SK-N-SH (cell line): ENCODE measurements around the gene ARHGAP4. TPM values are rescaled to one million over a fixed set of nuclear protein-coding genes. Genes with fewer than 3 reads are reported as not detected.

Experiments used
- CTCF ChIA-PET: fragments of 300-600, 350-600 bp; formaldehyde crosslinking; extraction: SDS; loops from one replicate; lab custom pipeline; 2021; lab: Yijun Ruan, JAX
- POLR2A ChIA-PET: fragments of 350-600 bp; sonication (Branson Sonifier 250); formaldehyde crosslinking; extraction: SDS; loops from one replicate; lab custom pipeline; 2020; ENCODE audit warnings: antibody characterized with exemption, inconsistent platforms; lab: Yijun Ruan, JAX
- DNase-seq: peaks from one replicate; pipeline ENCODE4 v3.0.0; 2012
- H2AFZ ChIP-seq: fragments of 200-600 bp; sonication (generic); 2 replicates; pipeline ENCODE4 v1.8.1; 2016; ENCODE audit warnings: antibody characterized with exemption, mild to moderate bottlenecking, low read depth
- H3F3A ChIP-seq: fragments of 200-600 bp; sonication (generic); replicated peaks from 2 replicates; pipeline ENCODE3; 2016; ENCODE audit warnings: antibody characterized with exemption, mild to moderate bottlenecking; ENCODE audit not compliant: insufficient read depth
- H3K27ac ChIP-seq, 2 experiments: fragments of 200-500 bp in 1 of 2; fragments of 200-600 bp in 1 of 2; sonication (Bioruptor generic) in 1 of 2; sonication (generic), shearing (Covaris generic) in 1 of 2; 2 replicates each; pipeline versions ENCODE4 v1.5.1 to v1.6.1; 2014 to 2016; ENCODE audit warnings: low read depth in 2 of 2, inconsistent platforms in 1 of 2, low read length in 1 of 2, mild to moderate bottlenecking in 1 of 2, mixed read lengths in 1 of 2
- H3K27me3 ChIP-seq: fragments of 200-600 bp; sonication (generic), shearing (Covaris generic); 2 replicates; pipeline ENCODE4 v1.6.1; 2016; ENCODE audit warnings: mixed run types; ENCODE audit not compliant: insufficient read depth
- H3K36me3 ChIP-seq, 2 experiments: fragments of 200-500 bp in 1 of 2; fragments of 200-600 bp in 1 of 2; sonication (Bioruptor generic) in 1 of 2; sonication (generic) in 1 of 2; replicated peaks in 1 of 2; 2 replicates each; pipeline versions ENCODE3 to v1.5.1; 2014 to 2016; ENCODE audit warnings: low read length in 1 of 2, mild to moderate bottlenecking in 1 of 2; ENCODE audit not compliant: insufficient read depth in 2 of 2, control insufficient read depth in 1 of 2
- H3K4me1 ChIP-seq, 2 experiments: fragments of 200-500 bp in 1 of 2; fragments of 200-600 bp in 1 of 2; sonication (Bioruptor generic) in 1 of 2; sonication (generic), shearing (Covaris generic) in 1 of 2; 2 replicates each; pipeline versions ENCODE4 v1.5.1 to v1.6.1; 2014 to 2016; ENCODE audit warnings: low read depth in 1 of 2, low read length in 1 of 2, mixed run types in 1 of 2; ENCODE audit not compliant: insufficient read depth in 2 of 2, control insufficient read depth in 1 of 2
- H3K4me2 ChIP-seq: fragments of 200-600 bp; sonication (generic), shearing (Covaris generic); 2 replicates; pipeline ENCODE4 v1.6.1; 2017; ENCODE audit warnings: mixed run types
- H3K4me3 ChIP-seq, 2 experiments: fragments of 200-500 bp in 1 of 2; fragments of 200-600 bp in 1 of 2; sonication (Bioruptor generic) in 1 of 2; sonication (generic), shearing (Covaris generic) in 1 of 2; 2 replicates each; pipeline versions ENCODE4 v1.5.1 to v1.8.1; 2014 to 2016; ENCODE audit warnings: low read depth in 2 of 2, inconsistent platforms in 1 of 2, low read length in 1 of 2, mild to moderate bottlenecking in 1 of 2, mixed read lengths in 1 of 2, moderate library complexity in 1 of 2
- H3K79me2 ChIP-seq: fragments of 200-600 bp; sonication (generic); 2 replicates; pipeline ENCODE4 v1.8.1; 2017; ENCODE audit warnings: mild to moderate bottlenecking; ENCODE audit not compliant: insufficient read depth
- H3K9ac ChIP-seq: fragments of 200-600 bp; sonication (generic); 2 replicates; pipeline ENCODE4 v1.6.1; 2017; ENCODE audit warnings: mixed run types
- H3K9me2 ChIP-seq: fragments of 200-600 bp; sonication (generic); 2 replicates; pipeline ENCODE4 v1.6.1; 2017; ENCODE audit warnings: mixed run types
- H3K9me3 ChIP-seq: fragments of 200-600 bp; sonication (generic); 2 replicates; pipeline ENCODE4 v1.6.1; 2017; ENCODE audit warnings: mixed run types, mild to moderate bottlenecking, moderate library complexity
- H4K20me1 ChIP-seq: fragments of 200-600 bp; sonication (generic); 2 replicates; pipeline ENCODE4 v1.6.1; 2017; ENCODE audit warnings: mild to moderate bottlenecking, mixed run types; ENCODE audit not compliant: insufficient read depth
- CHD2 ChIP-seq: fragments of 150-350 bp; IDR thresholded peaks from 2 replicates; pipeline ENCODE4 v1.6.1; 2018; ENCODE audit warnings: low read length; ENCODE audit not compliant: partially characterized antibody
- ELF1 ChIP-seq: IDR thresholded peaks from 2 replicates; pipeline ENCODE4 v1.4.0; 2012
- EZH2phosphoT487 ChIP-seq: fragments of 200-600 bp; sonication (generic); IDR thresholded peaks from 2 replicates; pipeline ENCODE4 v1.6.1; 2017; ENCODE audit warnings: low read depth, mixed run types, mild to moderate bottlenecking, antibody characterized with exemption, moderate library complexity, borderline replicate concordance
- FOXM1 ChIP-seq: IDR thresholded peaks from 2 replicates; pipeline ENCODE4 v1.4.0; 2012; ENCODE audit warnings: low read depth, mild to moderate bottlenecking
- GABPA ChIP-seq: IDR thresholded peaks from 2 replicates; pipeline ENCODE4 v1.4.0; 2012; ENCODE audit warnings: low read depth, mild to moderate bottlenecking
- MAX ChIP-seq: IDR thresholded peaks from 2 replicates; pipeline ENCODE4 v1.4.0; 2012; ENCODE audit warnings: low read depth
- NFIC ChIP-seq: IDR thresholded peaks from 2 replicates; pipeline ENCODE4 v1.4.0; 2012; ENCODE audit warnings: borderline replicate concordance
- NRF1 ChIP-seq: IDR thresholded peaks from 2 replicates; pipeline ENCODE4 v1.6.1; 2012; ENCODE audit warnings: low read depth, mild to moderate bottlenecking, low read length
- PBX3 ChIP-seq: IDR thresholded peaks from 2 replicates; pipeline ENCODE4; 2012
- RAD21 ChIP-seq: IDR thresholded peaks from 2 replicates; pipeline ENCODE4 v1.6.1; 2012; ENCODE audit warnings: mild to moderate bottlenecking, low read length
- RXRA ChIP-seq: IDR thresholded peaks from 2 replicates; pipeline ENCODE4 v1.4.0; 2012; ENCODE audit warnings: low read depth, mild to moderate bottlenecking, borderline replicate concordance
- SMC3 ChIP-seq: IDR thresholded peaks from 2 replicates; pipeline ENCODE4 v1.6.1; 2012; ENCODE audit warnings: low read depth, low read length, improper control_type of control experiment
- TAF1 ChIP-seq: IDR thresholded peaks from 2 replicates; pipeline ENCODE4 v1.6.1; 2012; ENCODE audit warnings: low read depth, mild to moderate bottlenecking, low read length, moderate library complexity, borderline replicate concordance
- TEAD4 ChIP-seq: IDR thresholded peaks from 2 replicates; pipeline ENCODE4 v1.4.0; 2012; ENCODE audit warnings: mild to moderate bottlenecking, borderline replicate concordance; ENCODE audit not compliant: insufficient read depth
- USF1 ChIP-seq: IDR thresholded peaks from 2 replicates; pipeline ENCODE4 v1.4.0; 2012; ENCODE audit warnings: low read depth, borderline replicate concordance
- USF2 ChIP-seq: fragments of 150-350 bp; IDR thresholded peaks from 2 replicates; pipeline ENCODE4 v1.6.1; 2017; ENCODE audit warnings: antibody characterized with exemption, low read length, low read depth, borderline replicate concordance
- YY1 ChIP-seq: IDR thresholded peaks from 2 replicates; pipeline ENCODE4 v1.4.0; 2012; ENCODE audit warnings: low read depth, mild to moderate bottlenecking
- WGBS: methylation state at CpG from one replicate; pipeline ENCODE4 v1.1.6; 2017; ENCODE audit warnings: low lambda C conversion rate; 5-methylcytosine and 5-hydroxymethylcytosine counted together
- polyA plus RNA-seq, 3 experiments: library from polyadenylated mRNA; depleted of rRNA; stranded (reverse); fragments of >200 nt; gene quantifications; 2 replicates each; pipeline ENCODE4 v1.2.3, GENCODE V29; 2012

Gene ARHGAP4
- polyA plus RNA-seq, 1 of the 3 experiments (the other 2 are of a cell fraction) = 1.6 TPM

- H3K4me3 ChIP-seq = no peak overlapping the region
- no peak for DNase-seq
- no peak overlapping the region for H2AFZ ChIP-seq
- WGBS = 66% methylated on average over 8 of the region's 12 CpGs
- TF ChIP-seq PBX3 = no peak
- TF ChIP-seq RAD21 = no peak
- TF ChIP-seq YY1 = no peak
- TF ChIP-seq SMC3 = no peak
- no peak for TF ChIP-seq TAF1
- no peak for TF ChIP-seq NFIC
- TF ChIP-seq USF2 = no peak
- no peak for TF ChIP-seq ELF1
- no peak for TF ChIP-seq TEAD4
- TF ChIP-seq NRF1 = no peak
- TF ChIP-seq RXRA = no peak
- TF ChIP-seq GABPA = no peak
- no peak for TF ChIP-seq FOXM1
- no peak for TF ChIP-seq CHD2
- no peak for TF ChIP-seq USF1
- TF ChIP-seq EZH2phosphoT487 = no peak
- TF ChIP-seq MAX = no peak
- H3K4me1 ChIP-seq = peaks cover 0 to 22% of the 10 kb centered on the region in 2 experiments; a peak in 1 of 4 replicates
- ChIA-PET POLR2A (interaction anchor here (0.9 to 1.8 kb wide), 2 partner anchors 15 to 34 kb away, joined by 3 to 5 read pairs; no protein-coding TSS in a partner anchor), CTCF (interaction anchor here (0.7 to 9.3 kb wide), 5 partner anchors 12 to 46 kb away, joined by 3 to 130 read pairs (median 3); partner anchors contain the start of gene ARHGAP4)
- H3K27me3 ChIP-seq = peaks cover 56% of the 10 kb centered on the region
- no peaks in the 10 kb centered on the region; the same call in 1 of the 2 replicates for H4K20me1 ChIP-seq
- no peaks in the 10 kb centered on the region for H3K79me2 ChIP-seq
- H3K9me2 ChIP-seq = no peaks in the 10 kb centered on the region
- no peaks in the 10 kb centered on the region for H3K36me3 ChIP-seq
- H3K4me2 ChIP-seq = no peak overlapping the region
- H3K9me3 ChIP-seq = no peaks in the 10 kb centered on the region
- no peak overlapping the region for H3K9ac ChIP-seq
- no peaks in the 10 kb centered on the region for H3F3A ChIP-seq
- H3K27ac ChIP-seq = no peak overlapping the region
Measured at GRCh38 chrX:153907456-153907855, 18.6 kb downstream of the ARHGAP4 start.
